Measurements from ENCODE around the gene ALDH6A1.

DNA sequence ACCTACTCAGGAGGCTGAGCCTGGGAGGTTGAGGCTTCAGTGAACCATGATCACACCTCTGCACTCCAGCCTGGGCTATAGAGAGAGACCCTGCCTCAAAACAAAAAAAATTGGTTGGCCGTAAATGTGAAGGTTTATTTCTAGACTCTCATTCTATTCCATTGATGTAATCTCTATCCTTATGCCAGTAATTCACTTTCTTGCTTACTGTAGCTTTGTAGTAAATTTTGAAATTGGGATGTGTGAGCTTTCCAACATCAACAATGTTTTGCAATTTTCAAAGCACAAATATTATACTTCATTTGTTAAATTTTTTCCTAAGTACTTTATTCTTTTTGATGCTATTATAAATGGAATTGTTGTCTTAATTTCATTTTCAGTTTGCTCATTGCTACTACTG, 25.1 kb upstream of the ALDH6A1 start:
- TF ChIP-seq POLR2A (IDR thresholded peaks at IDR 0.05) = no peak
- TF ChIP-seq, protein P1, sequence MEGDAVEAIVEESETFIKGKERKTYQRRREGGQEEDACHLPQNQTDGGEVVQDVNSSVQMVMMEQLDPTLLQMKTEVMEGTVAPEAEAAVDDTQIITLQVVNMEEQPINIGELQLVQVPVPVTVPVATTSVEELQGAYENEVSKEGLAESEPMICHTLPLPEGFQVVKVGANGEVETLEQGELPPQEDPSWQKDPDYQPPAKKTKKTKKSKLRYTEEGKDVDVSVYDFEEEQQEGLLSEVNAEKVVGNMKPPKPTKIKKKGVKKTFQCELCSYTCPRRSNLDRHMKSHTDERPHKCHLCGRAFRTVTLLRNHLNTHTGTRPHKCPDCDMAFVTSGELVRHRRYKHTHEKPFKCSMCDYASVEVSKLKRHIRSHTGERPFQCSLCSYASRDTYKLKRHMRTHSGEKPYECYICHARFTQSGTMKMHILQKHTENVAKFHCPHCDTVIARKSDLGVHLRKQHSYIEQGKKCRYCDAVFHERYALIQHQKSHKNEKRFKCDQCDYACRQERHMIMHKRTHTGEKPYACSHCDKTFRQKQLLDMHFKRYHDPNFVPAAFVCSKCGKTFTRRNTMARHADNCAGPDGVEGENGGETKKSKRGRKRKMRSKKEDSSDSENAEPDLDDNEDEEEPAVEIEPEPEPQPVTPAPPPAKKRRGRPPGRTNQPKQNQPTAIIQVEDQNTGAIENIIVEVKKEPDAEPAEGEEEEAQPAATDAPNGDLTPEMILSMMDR (IDR thresholded peaks at IDR 0.05) = no peak
